HG02870 (cell line): Measurements from ENCODE around the gene NRP1.
"Not testable (repeated sequence)": the region's sequence is repeated elsewhere in the genome, so short reads cannot be mapped to it uniquely, and the experiment has no call there.

ENCODE experiments used
- ATAC-seq: cut with Tn5 transposase; IDR thresholded peaks from one replicate; pipeline ENCODE4 v1.9.1; 2021; ENCODE audit warnings: mild to moderate bottlenecking, moderate library complexity; ENCODE audit not compliant: unreplicated experiment

Gene NRP1

DNA sequence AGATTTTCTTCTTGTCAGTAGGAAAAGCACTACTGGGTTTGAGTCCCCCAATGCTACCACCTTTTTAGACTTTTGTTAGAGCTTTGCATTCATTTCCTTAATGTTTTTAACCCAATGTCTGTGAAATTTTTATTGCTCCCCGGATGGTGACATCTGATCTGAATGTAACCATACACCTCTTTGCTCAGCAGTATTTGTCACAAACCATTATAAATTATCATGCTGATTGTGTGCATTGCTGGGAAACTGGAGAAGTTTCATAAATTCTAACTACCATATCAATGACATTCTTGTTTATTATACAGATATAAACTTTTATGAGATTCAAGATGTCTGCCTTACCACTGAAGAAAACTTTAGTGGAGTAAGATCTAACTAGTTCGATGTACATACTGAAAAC is 8.5 kb downstream of the NRP1 start:
- ATAC-seq: no peak

DNA sequence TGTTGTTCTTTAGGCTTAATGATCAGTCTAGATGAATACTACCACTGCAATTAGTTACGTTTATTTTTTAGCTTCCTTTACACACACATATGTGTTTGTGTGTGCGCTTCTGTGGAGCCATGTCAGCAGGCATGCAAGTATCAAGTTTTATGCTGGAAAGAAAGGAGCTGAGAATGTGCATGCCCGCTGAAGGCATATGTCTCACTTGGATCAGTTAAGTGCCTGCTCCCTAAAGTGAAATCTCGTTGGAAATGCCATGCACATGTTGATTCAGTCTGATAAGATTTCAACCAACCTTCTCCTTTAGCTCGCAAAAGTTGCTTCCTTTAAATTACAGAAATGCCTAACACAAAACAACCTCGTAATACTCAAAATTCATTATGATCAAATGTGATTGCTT is 10.7 kb downstream of the NRP1 start:
- no peak for ATAC-seq

DNA sequence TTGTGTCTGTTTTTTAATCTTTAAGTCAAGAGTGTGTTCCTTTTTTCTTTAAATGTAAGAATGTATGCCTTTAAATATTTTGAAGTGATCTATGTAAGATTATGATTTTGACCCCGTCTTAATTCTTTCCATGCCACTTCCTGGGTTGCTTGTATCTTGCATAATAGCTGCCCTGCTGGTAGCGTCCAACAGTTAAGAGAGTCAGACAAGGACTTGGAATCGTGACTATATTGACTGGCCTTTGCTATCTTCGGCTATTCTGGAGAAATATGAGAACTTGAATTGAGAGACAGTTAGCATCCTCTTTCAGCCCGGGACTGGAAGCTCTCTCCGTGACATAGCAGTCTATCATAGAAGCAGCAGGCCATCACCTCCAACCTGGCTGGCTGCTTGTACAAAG is 13.0 kb downstream of the NRP1 start:
- ATAC-seq: no peak

DNA sequence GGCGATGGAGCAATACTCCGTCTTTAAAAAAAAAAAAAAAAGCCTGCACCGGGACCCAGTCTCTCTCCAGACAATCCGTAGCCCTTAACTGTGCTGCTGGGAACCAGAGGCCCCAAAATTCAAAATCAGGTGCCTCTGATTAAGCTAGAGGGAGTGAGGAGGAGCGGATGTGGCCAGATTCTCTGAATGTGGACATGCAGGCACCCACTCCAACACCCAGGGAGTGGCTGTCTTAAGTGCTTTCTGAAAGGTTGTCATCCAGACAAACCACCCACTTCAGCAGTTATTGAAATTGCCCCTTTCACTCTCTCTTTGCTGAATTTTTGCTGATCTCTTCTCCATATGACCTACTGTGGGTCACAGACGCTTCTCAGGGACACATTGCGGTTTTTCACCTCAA is 14.2 kb downstream of the NRP1 start:
- no peak for ATAC-seq

DNA sequence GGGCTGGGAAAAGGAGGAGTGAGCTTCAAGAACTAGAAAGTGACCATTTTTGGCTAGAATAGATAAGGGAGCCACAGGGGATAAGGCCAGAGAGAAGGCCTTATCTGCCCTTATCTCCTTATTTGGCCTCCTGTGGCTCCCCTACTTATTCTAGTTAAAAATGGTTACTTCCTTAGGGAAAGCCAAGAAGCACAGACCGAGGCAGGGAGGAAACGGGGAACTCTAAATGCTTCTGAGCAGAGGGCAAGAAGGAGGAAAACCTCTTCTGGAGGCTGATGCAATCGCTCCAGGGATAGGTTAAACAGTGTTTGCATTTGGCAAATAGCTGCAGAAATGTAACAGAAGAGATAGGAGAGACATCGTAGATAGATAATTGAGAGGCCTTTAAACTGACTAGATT is 18.6 kb downstream of the NRP1 start:
- no peak for ATAC-seq

DNA sequence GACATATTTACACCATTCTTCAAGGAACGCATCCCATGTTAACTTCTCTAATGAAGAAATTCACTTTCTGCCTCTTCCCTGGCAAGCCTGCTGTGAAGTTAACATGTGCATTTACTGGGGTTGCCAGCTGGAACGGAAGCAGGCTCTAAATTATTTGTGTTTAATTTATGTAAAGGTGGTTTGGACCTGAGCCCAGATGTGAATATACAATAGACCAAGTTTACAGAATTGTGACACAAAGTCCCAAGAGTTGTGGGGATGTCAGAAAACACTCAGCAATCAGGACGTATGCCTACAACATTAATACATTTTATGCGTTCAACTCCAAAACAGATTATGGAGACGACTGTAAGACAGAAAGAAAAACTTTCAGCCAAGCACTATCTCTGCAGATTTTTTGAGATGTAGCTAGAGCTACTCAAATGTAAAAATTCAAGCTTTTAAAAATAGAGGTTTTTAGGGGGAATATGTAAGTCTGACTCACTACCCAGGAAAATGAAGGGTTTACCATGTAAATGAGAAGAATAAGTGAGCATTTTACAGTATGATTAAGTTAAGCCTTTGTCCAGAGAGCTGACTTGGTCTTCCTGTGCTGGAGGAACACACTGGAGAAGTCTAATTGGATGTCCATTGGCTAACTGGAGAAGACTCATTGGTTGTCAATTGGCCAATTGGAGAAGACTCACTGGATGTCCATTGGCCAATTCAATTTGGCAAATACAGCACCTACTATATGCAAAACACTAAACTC is 19.5 kb downstream of the NRP1 start:
- ATAC-seq: no peak

DNA sequence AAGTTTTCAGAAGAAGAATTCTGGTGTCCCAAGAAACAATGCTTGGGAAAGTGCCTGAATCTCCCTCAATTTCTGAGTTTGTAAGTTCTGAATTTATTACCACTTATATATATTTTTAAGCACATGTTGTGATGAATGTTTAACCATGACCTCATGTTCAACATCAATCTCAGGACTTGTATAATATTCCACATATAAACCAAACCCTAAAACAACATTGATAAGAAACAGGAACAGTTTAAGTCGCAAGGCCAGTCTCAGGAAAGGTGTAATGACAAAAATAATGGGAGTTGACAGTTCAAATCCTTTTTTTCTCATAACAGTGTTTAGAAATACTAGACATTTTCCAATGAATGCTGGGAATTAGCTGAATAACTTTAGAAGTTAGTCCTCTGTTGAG is 22.8 kb downstream of the NRP1 start:
- ATAC-seq: no peak

DNA sequence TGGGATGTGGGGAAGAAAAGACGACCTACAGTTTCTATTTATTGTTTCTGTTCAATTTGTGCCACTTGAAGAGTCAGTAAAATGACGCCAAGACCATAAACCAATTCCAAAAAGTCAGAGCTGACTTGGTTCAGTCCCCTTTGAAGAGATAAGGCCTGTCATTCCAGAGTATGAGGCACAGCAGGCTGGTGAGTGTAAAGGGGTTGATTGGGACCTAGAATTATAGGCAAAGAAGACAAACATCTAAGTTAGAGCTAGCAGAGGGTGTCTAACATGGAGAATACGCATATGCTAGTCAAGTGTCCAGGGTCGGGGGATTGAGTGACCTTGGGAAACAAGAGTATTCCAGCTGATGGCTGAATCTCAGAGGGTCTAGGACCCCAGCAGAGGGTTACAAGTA is 23.6 kb downstream of the NRP1 start:
- no peak for ATAC-seq

DNA sequence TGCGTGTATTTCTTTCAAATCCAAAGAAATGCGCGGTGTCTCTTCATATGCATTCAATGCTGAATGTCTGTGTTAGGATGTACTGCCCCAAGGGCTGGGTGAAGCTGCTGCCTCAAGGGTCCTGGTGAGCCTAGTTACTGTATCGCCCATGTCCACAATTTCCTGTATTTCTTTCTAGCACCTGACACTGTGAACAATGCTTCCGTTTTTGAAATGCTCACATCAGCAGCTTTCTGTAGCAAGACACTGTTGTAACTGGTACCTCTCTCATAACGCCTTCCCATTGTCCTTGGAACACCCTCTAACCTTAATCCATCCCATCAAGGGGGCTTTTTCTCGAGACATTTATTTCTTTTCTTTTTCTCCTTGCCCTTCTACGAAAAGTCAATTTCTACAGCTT is 25.1 kb downstream of the NRP1 start:
- no peak for ATAC-seq

DNA sequence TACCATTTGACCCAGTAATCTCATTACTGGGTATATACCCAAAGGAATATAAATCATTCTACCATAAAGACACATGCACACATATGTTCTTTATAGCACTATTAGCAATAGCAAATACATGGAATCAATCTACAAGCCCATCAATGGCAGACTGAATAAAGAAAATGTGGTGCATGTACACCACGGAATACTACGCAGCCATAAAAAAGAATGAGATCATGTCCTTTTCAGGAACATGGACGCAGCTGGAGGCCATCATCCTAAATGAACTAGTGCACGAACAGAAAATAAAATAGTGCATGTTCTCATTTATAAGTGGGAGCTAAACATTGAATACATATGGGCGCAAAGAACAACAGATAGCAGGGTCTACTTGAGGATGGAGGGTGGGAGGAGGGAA is 26.6 kb downstream of the NRP1 start:
- no peak for ATAC-seq

DNA sequence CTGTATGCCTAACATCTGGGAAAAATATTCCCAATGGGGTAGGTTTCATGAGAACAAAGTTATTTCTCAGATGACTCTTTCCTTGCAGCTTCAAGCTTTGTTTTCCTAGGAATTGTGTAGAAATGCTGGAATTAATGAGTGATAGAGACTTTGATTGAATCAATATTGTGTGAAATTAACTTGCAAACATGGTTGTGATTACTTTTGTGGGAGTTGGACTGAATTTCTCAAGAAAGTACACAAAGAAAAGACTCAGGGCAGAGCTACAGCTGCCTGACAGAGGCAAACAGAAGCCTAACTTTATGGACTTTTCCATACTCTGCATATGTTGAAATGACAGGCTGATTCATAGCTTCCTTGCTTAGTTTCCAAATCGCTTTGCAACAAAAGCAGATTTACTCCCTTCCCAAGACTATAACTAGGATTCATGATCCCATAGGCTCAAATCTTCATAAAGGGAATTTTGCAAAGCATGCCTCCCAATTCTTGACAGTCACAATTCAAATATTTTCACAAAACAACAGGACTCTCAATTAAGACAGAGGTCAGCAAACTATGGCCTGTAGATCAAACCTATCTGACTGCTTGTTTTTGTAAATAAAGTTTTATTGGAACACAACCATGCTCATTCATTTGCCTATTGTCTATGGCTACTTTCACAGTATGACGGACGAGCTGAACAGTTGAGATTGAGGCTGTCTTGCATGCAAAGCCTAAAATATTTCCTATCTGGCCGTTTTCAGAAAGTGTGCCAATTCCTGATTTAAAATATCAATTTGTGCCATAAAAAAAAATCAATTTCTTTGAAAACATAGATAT is 27.6 kb downstream of the NRP1 start:
- ATAC-seq: no peak

DNA sequence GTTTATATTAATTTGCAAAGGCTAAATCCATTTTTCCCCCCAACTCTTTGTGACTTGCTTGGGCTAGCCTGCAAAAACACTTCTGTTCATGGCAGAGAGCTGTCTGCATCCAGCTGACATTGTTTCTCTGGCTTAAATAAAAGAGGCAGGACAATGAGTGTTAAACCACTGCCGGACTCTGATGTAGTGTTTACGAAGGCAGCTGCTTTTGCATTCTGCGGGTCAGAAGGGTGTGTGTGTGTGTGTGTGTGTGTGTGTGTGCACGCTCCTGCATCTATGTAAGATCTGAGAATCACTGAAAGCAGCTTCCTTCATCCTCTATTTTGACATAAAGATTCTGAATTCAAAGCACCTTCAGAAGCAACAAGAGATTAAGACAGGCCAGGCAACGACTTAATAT is 28.3 kb downstream of the NRP1 start:
- ATAC-seq: no peak

DNA sequence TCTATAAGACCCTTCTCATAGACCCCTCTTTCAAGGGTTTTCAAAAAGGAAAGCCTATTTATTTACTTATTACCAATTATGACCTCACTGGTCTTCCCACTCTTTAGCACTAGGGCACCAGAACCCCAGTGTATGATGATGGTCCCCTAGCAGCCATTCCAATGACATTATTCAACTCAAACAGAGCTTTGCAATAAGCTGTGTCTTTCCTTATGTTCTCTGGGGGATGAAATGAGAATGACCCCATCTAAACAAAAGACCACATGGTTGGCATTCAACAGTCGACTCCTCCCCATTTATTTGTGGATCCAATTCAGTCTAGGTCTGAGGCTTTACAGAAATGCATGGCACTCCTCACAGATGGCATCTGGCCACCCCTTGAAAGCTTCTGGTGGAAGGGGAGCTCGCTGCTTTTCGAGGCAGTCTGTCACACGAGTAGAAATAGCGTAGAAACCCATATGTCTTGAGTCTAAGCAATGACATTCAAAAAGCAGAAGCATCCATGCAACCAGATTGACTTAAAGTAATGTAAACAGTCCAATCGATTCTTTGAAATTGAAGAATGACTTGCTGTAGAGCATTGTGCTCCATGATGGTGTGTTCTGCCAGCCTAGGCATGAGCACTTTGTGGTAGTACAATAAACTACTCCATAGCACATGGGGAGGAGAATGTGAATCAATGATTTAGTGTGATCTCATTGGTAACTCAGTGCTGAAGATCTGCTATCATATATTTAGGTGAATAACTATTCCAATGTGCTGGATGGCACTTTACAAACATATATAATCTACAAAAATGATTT is 29.8 kb downstream of the NRP1 start:
- no peak for ATAC-seq

DNA sequence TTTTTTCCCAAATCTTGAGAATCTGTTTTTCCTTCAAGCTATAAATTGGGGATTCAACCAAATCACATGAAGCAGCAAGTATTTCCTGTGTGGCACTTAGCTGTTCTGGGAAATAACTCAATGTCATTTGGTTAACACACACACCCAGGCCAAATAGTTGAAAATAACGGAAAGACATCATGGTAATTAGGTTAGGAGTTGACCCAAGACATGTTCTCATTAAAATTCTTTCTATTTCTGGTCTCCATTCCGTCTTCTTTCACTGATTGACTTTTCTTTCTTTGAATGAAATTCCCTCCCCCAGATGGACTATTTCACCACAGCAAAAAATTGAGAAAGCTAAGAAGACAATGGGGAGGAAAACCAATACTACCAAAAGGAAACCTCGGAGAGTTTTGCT is 30.5 kb downstream of the NRP1 start:
- no peak for ATAC-seq

DNA sequence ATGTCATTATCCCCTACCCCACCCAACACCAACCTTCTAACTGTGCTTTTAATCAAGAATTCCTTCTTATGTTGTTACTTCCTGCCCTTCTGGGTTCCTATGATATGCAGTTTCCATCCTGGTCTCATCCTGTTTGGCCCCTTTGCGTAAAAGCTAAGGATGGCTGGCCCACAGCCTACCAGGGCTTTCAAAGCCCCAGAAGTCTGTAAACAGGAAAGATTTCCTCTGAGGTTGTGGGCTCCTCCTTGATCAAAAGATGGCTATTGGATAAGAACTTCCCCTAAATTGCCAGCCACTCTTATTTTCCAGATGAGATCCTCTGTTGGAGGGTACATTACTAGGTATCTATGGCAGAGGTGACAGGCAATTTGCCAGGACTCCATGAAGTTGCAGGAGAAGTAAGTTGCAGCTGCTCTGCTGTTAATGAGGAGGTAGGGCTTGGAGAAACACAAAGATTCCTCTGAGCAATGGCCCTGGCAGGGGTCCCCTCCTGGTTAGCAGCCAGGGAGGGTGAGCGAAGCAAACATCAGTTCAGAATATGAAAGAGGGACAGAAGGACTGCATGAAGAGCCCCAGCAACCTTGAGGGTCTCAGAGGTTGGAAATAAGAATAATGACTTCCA is 32.1 kb downstream of the NRP1 start:
- no peak for ATAC-seq

DNA sequence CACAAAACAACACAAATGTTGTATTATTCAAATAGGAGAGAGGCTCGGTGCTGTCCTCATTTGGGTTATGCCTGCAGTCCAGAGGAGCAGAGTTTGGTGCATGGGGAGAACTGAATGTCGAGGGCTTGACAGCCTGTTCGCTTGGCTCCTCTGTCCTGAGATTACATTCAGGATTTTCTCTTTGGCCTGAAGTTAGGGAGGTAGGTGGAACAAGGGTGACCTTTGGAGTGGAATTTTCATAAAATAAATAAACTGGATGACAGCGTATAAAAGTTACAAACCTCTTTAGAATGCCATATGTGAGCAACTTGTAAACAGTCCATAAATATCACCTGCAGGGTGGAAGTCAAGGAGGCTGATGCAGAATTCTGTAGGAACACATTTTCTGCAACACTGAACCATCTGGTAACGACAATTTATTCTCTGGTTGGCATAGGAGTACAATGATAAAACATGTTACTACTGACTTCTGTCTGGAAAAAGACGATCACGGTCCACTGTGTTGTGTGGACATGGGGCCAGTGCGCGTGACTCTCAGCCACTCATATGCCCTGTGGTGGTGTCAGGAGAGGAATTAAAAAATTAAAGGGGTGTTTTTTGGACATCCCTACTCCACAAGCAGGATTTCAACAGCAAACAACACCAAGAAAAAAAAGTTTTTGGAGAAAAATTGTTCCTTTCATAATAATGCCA is 33.2 kb downstream of the NRP1 start:
- no peak for ATAC-seq

DNA sequence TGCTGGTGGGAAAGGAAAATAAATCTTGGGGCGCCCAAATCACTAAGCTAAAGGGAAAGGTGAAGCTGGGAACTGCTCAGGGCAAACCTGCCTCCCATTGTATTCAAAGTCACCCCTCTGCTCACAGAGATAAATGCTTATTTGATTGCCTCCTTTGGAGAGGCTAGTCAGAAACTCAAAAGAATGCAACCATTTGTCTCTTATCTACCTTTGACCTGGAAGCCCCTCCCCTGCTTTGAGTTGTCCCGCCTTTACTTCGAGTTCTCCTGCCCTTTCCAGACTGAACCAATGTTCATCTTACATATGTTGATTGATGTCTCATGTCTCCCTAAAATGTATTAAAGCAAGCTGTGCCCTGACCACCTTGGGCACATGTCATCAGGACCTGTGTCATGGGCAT is 33.9 kb downstream of the NRP1 start:
- not testable (repeated sequence) for ATAC-seq

DNA sequence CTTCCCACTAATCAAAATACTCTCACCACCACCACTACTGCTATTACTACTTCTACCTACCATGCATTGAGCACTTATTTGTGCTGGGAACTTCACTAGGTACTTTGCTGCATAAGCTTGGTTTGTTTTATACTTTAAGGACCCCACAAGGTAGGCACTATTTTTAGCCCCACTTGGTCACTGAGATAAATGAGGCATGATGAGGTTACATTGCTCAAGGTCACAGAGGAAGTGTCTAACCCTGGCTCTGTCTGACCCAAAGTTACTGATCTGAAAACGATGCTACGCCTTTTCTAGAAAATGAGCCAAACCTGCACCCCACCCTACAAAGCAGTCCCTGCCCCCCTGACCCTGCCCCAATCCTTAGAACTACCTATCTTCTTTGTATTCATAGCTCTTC is 35.6 kb downstream of the NRP1 start:
- no peak for ATAC-seq

DNA sequence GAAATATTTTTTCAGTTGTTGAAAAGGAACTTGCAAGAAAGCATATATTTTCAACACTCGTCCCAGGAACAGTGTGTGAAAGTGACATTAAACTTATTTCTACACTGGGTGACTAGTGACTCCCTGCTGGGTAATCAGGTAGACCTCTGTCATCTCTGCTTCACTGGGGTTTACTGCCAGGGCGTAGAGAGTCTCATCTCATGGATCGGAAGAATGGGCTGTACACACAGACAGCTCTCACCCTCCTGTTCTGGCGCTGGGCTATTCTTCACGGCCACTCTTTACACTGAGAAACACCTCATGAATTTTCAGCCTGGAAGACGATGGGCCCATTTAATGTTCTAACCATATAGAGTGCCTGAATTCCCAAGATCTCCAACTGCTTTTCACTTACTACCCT is 36.4 kb downstream of the NRP1 start:
- no peak for ATAC-seq

DNA sequence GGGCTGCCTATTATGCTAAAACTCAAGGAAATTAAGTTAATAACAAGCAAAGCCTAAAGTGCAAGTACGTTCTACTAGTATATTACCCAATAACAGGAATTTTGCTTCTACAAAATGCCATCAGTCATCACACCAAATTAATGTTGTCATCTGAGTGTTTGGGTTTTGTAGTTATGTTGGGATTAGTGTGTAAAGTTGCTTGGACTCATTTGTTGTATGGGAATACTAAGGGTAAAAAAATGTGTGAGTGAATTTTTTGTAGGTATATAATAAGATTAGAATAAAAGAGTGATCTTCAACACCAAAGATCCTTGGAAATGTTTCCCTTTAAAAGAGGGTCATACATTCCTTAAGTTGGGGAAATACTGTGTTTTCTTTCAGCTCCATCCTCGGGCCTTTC is 38.6 kb downstream of the NRP1 start:
- no peak for ATAC-seq
